Panc1 (cell line): ENCODE measurements around the gene OR2T4. TPM values are rescaled to one million over a fixed set of nuclear protein-coding genes. Genes with fewer than 3 reads are reported as not detected.

Source experiments
- ATAC-seq: fragments of 200-7000 bp; cut with Tn5 transposase; 2 replicates; pipeline ENCODE4 v1.9.1; 2020; ENCODE audit warnings: mild to moderate bottlenecking, moderate library complexity
- BruUV-seq: library from RNA; stranded (reverse); fragments of 400-500 nt; replicated peaks from 2 replicates; lab custom pipeline; 2021; lab: Mats Ljungman, UMichigan
- CTCF ChIA-PET: fragments of 300-600 bp; sonication (Branson Sonifier 250); formaldehyde crosslinking; loops from one replicate; lab custom pipeline; 2022; ENCODE audit warnings: antibody characterized with exemption; lab: Charles Lee
- POLR2A ChIA-PET: fragments of 300-600 bp; sonication (Branson Sonifier 250); formaldehyde crosslinking; loops from one replicate; lab custom pipeline; 2022; ENCODE audit warnings: antibody characterized with exemption; lab: Charles Lee
- DNase-seq: peaks from one replicate; pipeline ENCODE4 v3.0.0-alpha.2; 2010; ENCODE audit warnings: low read depth, low spot score
- H3K27ac ChIP-seq: 2 replicates; pipeline ENCODE4 v1.5.1; 2011; ENCODE audit warnings: mild to moderate bottlenecking, low read length, inconsistent platforms
- H3K27me3 ChIP-seq: fragments of 200-500 bp; sonication (Bioruptor generic); 2 replicates; pipeline ENCODE4 v1.6.0; 2014; ENCODE audit warnings: low read length, inconsistent platforms; ENCODE audit not compliant: control insufficient read depth, insufficient read depth
- H3K36me3 ChIP-seq: fragments of 200-500 bp; sonication (Bioruptor generic); 2 replicates; pipeline ENCODE4 v1.5.1; 2014; ENCODE audit warnings: inconsistent platforms, mild to moderate bottlenecking, low read length, moderate library complexity; ENCODE audit not compliant: control insufficient read depth, insufficient read depth
- H3K4me1 ChIP-seq: 2 replicates; pipeline ENCODE4 v1.5.1; 2011; ENCODE audit warnings: inconsistent platforms, mild to moderate bottlenecking, low read length, moderate library complexity; ENCODE audit not compliant: control insufficient read depth, insufficient read depth
- H3K4me3 ChIP-seq, 2 experiments: 2 replicates each; pipeline ENCODE4 v1.5.1; 2011 to 2012; ENCODE audit warnings: low read depth in 2 of 2, low read length in 2 of 2, mild to moderate bottlenecking in 2 of 2, inconsistent platforms in 1 of 2, moderate library complexity in 1 of 2
- H3K9me3 ChIP-seq: fragments of 200-500 bp; sonication (Bioruptor generic); 2 replicates; pipeline ENCODE4 v1.5.1; 2014; ENCODE audit warnings: low read depth, mild to moderate bottlenecking, inconsistent platforms, low read length, moderate library complexity; ENCODE audit not compliant: control insufficient read depth, insufficient read depth
- POLR2AphosphoS5 ChIP-seq: IDR thresholded peaks from 2 replicates; pipeline ENCODE4 v1.6.1; 2012; ENCODE audit warnings: mild to moderate bottlenecking, low read depth, low read length, moderate library complexity
- SIN3A ChIP-seq: IDR thresholded peaks from 2 replicates; pipeline ENCODE4 v1.6.1; 2012; ENCODE audit warnings: low read depth, mild to moderate bottlenecking, low read length, moderate library complexity, borderline replicate concordance; ENCODE audit not compliant: insufficient read depth
- TCF7L2 ChIP-seq: IDR thresholded peaks from 2 replicates; pipeline ENCODE4 v1.6.1; 2011; ENCODE audit warnings: mild to moderate bottlenecking, low read depth, low read length, inconsistent platforms
- in situ Hi-C: cut with HindIII; loops from 2 replicates; pipeline ENCODE4 v1.10.0; 2016; ENCODE audit warnings: low sequenced_read_pairs, low pct_unique_long_range_greater_than_20kb
- intact Hi-C: fragments of 100-400 bp; cut with micrococcal nuclease; formaldehyde crosslinking; loops from one replicate; pipeline ENCODE4 v1.10.0; 2022; ENCODE audit not compliant: unreplicated experiment
- total RNA-seq: library from RNA; stranded (reverse); gene quantifications from one replicate; pipeline ENCODE4 v1.2.1, GENCODE V29; 2021; ENCODE audit not compliant: unreplicated experiment
- TF ChIP-seq, protein P1 (sequence below): fragments of 450-650 bp; IDR thresholded peaks from 2 replicates; pipeline ENCODE4 v1.5.1; 2017; ENCODE audit warnings: mild to moderate bottlenecking
- TF ChIP-seq, protein P2 (sequence below), 2 experiments: IDR thresholded peaks; 2 replicates each; pipeline ENCODE4 v1.6.1; 2011 to 2012; ENCODE audit warnings: low read depth in 2 of 2, control low read depth in 1 of 2, low read length in 1 of 2, mild to moderate bottlenecking in 1 of 2, moderate library complexity in 1 of 2; ENCODE audit not compliant: insufficient read depth in 1 of 2

Gene OR2T4
- total RNA-seq, 1 experiment from 2014 or later, result not detected

DNA sequence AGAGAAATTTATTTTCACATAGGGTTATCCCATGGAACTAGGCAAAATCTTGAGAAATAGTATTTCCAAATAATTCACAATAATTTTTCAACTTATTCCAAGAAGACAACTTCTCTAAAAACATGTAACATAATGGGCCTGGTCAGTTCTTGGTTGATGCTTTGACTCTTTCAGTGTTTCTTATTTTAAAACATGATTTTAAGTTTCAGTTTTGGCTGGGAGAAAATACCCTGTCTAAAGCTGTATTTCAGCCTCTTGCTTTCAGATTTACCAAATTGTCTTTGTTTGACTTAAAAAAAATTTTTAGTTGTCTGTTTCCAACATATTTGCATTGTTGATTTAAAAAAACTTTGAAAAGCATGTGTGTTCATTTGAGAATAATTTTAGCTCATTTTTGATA lies 5.1 kb downstream of the OR2T4 start:
- no peak for TF ChIP-seq SIN3A
- TF ChIP-seq, protein P1, sequence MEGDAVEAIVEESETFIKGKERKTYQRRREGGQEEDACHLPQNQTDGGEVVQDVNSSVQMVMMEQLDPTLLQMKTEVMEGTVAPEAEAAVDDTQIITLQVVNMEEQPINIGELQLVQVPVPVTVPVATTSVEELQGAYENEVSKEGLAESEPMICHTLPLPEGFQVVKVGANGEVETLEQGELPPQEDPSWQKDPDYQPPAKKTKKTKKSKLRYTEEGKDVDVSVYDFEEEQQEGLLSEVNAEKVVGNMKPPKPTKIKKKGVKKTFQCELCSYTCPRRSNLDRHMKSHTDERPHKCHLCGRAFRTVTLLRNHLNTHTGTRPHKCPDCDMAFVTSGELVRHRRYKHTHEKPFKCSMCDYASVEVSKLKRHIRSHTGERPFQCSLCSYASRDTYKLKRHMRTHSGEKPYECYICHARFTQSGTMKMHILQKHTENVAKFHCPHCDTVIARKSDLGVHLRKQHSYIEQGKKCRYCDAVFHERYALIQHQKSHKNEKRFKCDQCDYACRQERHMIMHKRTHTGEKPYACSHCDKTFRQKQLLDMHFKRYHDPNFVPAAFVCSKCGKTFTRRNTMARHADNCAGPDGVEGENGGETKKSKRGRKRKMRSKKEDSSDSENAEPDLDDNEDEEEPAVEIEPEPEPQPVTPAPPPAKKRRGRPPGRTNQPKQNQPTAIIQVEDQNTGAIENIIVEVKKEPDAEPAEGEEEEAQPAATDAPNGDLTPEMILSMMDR, result no peak
- no peak for TF ChIP-seq POLR2AphosphoS5
- TF ChIP-seq, protein P2, sequence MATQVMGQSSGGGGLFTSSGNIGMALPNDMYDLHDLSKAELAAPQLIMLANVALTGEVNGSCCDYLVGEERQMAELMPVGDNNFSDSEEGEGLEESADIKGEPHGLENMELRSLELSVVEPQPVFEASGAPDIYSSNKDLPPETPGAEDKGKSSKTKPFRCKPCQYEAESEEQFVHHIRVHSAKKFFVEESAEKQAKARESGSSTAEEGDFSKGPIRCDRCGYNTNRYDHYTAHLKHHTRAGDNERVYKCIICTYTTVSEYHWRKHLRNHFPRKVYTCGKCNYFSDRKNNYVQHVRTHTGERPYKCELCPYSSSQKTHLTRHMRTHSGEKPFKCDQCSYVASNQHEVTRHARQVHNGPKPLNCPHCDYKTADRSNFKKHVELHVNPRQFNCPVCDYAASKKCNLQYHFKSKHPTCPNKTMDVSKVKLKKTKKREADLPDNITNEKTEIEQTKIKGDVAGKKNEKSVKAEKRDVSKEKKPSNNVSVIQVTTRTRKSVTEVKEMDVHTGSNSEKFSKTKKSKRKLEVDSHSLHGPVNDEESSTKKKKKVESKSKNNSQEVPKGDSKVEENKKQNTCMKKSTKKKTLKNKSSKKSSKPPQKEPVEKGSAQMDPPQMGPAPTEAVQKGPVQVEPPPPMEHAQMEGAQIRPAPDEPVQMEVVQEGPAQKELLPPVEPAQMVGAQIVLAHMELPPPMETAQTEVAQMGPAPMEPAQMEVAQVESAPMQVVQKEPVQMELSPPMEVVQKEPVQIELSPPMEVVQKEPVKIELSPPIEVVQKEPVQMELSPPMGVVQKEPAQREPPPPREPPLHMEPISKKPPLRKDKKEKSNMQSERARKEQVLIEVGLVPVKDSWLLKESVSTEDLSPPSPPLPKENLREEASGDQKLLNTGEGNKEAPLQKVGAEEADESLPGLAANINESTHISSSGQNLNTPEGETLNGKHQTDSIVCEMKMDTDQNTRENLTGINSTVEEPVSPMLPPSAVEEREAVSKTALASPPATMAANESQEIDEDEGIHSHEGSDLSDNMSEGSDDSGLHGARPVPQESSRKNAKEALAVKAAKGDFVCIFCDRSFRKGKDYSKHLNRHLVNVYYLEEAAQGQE (IDR thresholded peaks at IDR 0.05; ENCODE audit: insufficient read depth in 1 of 2, low read depth in 2 of 2, low read length in 1 of 2), result no peak
- no peak for TF ChIP-seq TCF7L2
- ChIA-PET CTCF (no interaction called here), POLR2A (no interaction called here)
- no TSS peak for BruUV-seq
- Histone ChIP-seq H3K9me3 (no peaks in the 10 kb centered on the region), H3K4me1 (no peaks in the 10 kb centered on the region), H3K27me3 (no peaks in the 10 kb centered on the region), H3K36me3 (no peaks in the 10 kb centered on the region), H3K4me3 (no peak overlapping the region), H3K27ac (no peak overlapping the region)
- in situ Hi-C loops, result no loop called here
- intact Hi-C loops, result no loop called here
- no peak for ATAC-seq
- DNase-seq, result no peak

DNA sequence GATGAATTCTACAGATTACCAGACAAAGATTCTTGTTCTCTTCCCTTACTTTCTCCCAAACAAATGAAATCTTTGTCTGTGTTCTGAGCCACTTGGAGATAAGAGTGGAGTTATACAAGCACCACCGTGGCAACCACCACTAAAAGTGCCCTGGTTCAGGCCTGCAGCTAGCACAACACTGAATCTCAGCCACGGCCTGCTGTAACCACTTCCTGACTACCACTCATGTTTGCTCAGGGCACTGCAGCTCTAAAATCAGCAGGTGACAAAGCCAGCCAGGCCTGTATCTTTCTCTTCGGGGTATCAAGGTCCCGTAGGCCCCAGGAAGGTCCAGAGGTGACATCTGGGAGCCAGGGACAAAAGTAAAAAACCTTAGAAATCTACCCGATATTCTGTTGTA lies 10.9 kb downstream of the OR2T4 start:
- TF ChIP-seq, protein P1, result no peak
- no peak for TF ChIP-seq TCF7L2
- no peak for TF ChIP-seq SIN3A
- TF ChIP-seq, protein P2 (IDR thresholded peaks at IDR 0.05; ENCODE audit: insufficient read depth in 1 of 2, low read depth in 2 of 2, low read length in 1 of 2), result no peak
- TF ChIP-seq POLR2AphosphoS5, result no peak
- no TSS peak for BruUV-seq
- intact Hi-C loops (no loop called here), in situ Hi-C loops (no loop called here)
- H3K27me3 ChIP-seq, result no peaks in the 10 kb centered on the region
- ChIA-PET POLR2A (no interaction called here), CTCF (interaction anchor here (0.6 kb wide), 1 partner anchor 37 kb away, joined by 14 read pairs; no protein-coding TSS in a partner anchor)
- H3K9me3 ChIP-seq, result no peaks in the 10 kb centered on the region
- no peak for DNase-seq
- no peak overlapping the region for H3K4me3 ChIP-seq
- no peaks in the 10 kb centered on the region for H3K4me1 ChIP-seq
- ATAC-seq, result no peak
- no peak overlapping the region for H3K27ac ChIP-seq
- no peaks in the 10 kb centered on the region for H3K36me3 ChIP-seq
